Sigmoid colon (tissue), 4 donors: ENCODE data around the gene MFF.
A peak's percentile ranks its signal among the peaks of the same experiment; 100 is the strongest.

Source experiments
- CTCF ChIP-seq, 4 experiments: fragments of 450-650 bp in 3 of 4; fragments of 200-600 bp in 1 of 4; IDR thresholded peaks; one replicate each; pipeline ENCODE4 v1.5.1; 2016 to 2019; ENCODE audit warnings: antibody characterized with exemption in 4 of 4, mild to moderate bottlenecking in 3 of 4, moderate library complexity in 2 of 4
- EP300 ChIP-seq, 4 donors: sonication (generic); formaldehyde crosslinking; IDR thresholded peaks; one replicate each; pipeline ENCODE4 v1.6.1; 2017; ENCODE audit warnings: antibody characterized with exemption in 4 of 4
- POLR2A ChIP-seq, 2 donors: fragments of 450-650 bp; IDR thresholded peaks; one replicate each; pipeline ENCODE4 v1.6.1; 2016; ENCODE audit warnings: antibody characterized with exemption in 2 of 2, mild to moderate bottlenecking in 2 of 2, moderate library complexity in 2 of 2
- POLR2AphosphoS5 ChIP-seq, 4 donors: sonication (generic); formaldehyde crosslinking; IDR thresholded peaks; one replicate each; pipeline ENCODE4 v1.6.1; 2017; ENCODE audit warnings: antibody characterized with exemption in 4 of 4

GRCh38 chr2:227324995-227325838 is at the start of gene MFF:
- no peak for TF ChIP-seq CTCF (IDR thresholded peaks at IDR 0.05)
- peak; percentile 47 to 66 for TF ChIP-seq POLR2A (IDR thresholded peaks at IDR 0.05)
- TF ChIP-seq EP300 (IDR thresholded peaks at IDR 0.05) = peak in 2 of 4 donors; percentile 26 to 31
- peak; percentile 79 to 95 (median 92) for TF ChIP-seq POLR2AphosphoS5 (IDR thresholded peaks at IDR 0.05)
